ENCODE measurements around the gene CDC14B. TPM values are rescaled to one million over a fixed set of nuclear protein-coding genes. Genes with fewer than 3 reads are reported as not detected.
"Not testable (repeated sequence)": the region's sequence is repeated elsewhere in the genome, so short reads cannot be mapped to it uniquely, and the experiment has no call there.

Gene CDC14B
- total RNA-seq, 1 experiment from 2014 or later = 8.2 TPM

GRCh38 chr9:96626912-96627311 lies 7.3 kb upstream of the CDC14B start:
- DNase-seq (ENCODE audit: low read depth) = peak; percentile 6

GRCh38 chr9:96621618-96622017 lies 2.0 kb upstream of the CDC14B start:
- no peak for DNase-seq (ENCODE audit: low read depth)

- DNase-seq (ENCODE audit: low read depth) = no peak
Observed at GRCh38 chr9:96620832-96621269, 1.2 kb upstream of the CDC14B start.

GRCh38 chr9:96620181-96620514 lies 505 bp upstream of the CDC14B start:
- no peak for DNase-seq (ENCODE audit: low read depth)

GRCh38 chr9:96619124-96619465 lies 548 bp downstream of the CDC14B start:
- no peak for DNase-seq (ENCODE audit: low read depth)

- no peak for DNase-seq (ENCODE audit: low read depth)
Observed at GRCh38 chr9:96618209-96619123, 1.2 kb downstream of the CDC14B start.

- no peak for DNase-seq (ENCODE audit: low read depth)
Observed at GRCh38 chr9:96617439-96618185, 2.0 kb downstream of the CDC14B start.

GRCh38 chr9:96616817-96617438 lies 2.7 kb downstream of the CDC14B start:
- DNase-seq (ENCODE audit: low read depth) = no peak

GRCh38 chr9:96615411-96615810 lies 4.2 kb downstream of the CDC14B start:
- no peak for DNase-seq (ENCODE audit: low read depth)

GRCh38 chr9:96614664-96615063 lies 5.0 kb downstream of the CDC14B start:
- DNase-seq (ENCODE audit: low read depth) = not testable (repeated sequence)

- DNase-seq (ENCODE audit: low read depth) = no peak
Observed at GRCh38 chr9:96612966-96613589, 6.6 kb downstream of the CDC14B start.

- peak; percentile 72 for DNase-seq (ENCODE audit: low read depth)
Observed at GRCh38 chr9:96612105-96612965, 7.3 kb downstream of the CDC14B start.

GRCh38 chr9:96611302-96611701 lies 8.3 kb downstream of the CDC14B start:
- DNase-seq (ENCODE audit: low read depth) = no peak

GRCh38 chr9:96609732-96610131 lies 9.9 kb downstream of the CDC14B start:
- DNase-seq (ENCODE audit: low read depth) = no peak

- DNase-seq (ENCODE audit: low read depth) = no peak
Observed at GRCh38 chr9:96607971-96608370, 11.7 kb downstream of the CDC14B start.

GRCh38 chr9:96605328-96605727 lies 14.3 kb downstream of the CDC14B start:
- DNase-seq (ENCODE audit: low read depth) = peak; percentile 12

GRCh38 chr9:96604004-96604319 lies 15.7 kb downstream of the CDC14B start:
- DNase-seq (ENCODE audit: low read depth) = no peak

- no peak for DNase-seq (ENCODE audit: low read depth)
Observed at GRCh38 chr9:96603305-96604003, 16.2 kb downstream of the CDC14B start.

- no peak for DNase-seq (ENCODE audit: low read depth)
Observed at GRCh38 chr9:96599298-96599697, 20.3 kb downstream of the CDC14B start.

- no peak for DNase-seq (ENCODE audit: low read depth)
Observed at GRCh38 chr9:96596601-96597111, 23.0 kb downstream of the CDC14B start.

All from HT1080 (cell line).